ENCODE measurements around the gene PPP1R14B.

PPP1R14B gene

DNA sequence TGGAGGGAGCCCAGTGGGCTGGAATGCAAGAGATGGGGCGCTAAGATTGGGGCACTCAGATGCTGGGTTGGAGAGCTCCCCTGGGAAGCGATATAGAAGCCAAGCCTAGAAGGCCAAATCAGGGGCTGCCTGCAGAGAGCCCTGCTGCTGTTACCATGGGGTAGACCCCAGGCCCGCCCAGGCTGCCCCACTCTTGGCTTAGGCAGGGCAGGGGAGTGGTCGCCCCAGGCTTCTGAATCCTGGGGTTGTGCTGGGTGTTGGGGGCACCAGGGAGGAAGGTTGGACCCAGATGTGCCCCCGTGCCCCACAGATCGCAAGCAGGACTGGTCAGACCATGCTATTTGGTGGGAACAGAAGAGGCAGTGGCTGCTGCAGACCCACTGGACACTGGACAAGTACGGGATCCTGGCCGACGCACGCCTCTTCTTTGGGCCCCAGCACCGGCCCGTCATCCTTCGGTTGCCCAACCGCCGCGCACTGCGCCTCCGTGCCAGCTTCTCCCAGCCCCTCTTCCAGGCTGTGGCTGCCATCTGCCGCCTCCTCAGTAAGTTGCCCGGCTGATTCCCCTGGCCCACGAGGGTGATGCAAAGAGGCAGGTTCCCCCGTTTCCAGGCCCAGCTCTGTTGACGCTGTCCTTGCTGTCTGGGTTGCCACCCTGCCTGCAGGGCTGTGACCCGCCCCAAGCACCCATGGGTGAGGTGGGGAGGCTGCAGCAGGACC, 36.3 kb downstream of the PPP1R14B start:
- no peak for DNase-seq (ENCODE audit: low read depth in 2 of 2)

DNA sequence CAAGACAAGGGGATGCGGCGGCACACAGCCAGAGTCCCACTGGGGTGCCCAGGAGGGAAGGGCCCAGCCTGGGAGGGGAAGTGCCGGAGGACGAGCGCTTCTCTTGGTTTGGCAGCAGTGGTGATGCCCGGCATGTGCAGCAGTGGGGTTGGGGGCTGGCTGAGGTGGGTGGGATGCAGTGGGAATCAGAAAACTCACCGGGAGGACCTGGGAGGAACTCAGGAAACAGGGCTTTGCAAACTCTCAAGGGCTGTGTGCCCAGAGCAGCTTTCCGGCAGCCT, 37.2 kb downstream of the PPP1R14B start:
- no peak for DNase-seq (ENCODE audit: low read depth in 2 of 2)

DNA sequence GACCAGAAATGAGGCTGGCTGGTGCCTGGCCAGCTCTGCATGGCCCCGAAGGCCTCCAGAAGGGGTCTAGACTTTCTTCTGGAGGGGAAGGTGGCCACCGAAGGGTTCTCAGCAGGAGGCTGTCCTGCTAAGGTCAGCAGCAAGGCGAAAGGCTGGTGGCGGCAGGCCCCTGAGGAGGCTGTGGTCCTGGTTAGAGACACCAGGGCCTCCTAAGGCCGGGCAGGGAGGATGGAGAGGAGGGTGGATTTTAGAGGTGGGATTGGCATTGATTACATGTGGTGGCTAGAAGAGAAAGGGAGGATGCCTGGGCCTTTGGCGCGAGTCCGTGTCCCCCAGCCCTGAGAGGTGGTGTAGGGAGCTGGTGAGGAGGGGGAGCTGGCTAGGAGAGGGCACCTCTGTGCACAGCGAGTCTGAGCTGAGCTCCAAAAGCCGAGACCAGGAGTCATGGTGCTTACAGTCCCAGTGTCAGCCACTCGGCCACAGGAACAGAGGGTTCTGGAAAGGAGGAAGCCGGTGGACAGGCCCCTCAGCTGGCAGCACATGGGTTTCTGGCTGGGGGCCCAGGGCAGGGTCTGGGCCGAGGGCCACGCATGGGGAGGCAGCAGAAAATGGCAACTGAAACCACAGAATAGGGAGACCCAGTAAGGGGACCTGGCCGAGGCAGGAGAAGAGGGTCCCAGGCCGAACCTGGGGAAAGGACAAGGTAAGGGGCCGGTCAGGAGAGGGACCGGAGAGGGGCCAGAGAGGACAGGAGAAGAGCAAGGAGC, 37.8 kb downstream of the PPP1R14B start:
- no peak for DNase-seq (ENCODE audit: low read depth in 2 of 2)

DNA sequence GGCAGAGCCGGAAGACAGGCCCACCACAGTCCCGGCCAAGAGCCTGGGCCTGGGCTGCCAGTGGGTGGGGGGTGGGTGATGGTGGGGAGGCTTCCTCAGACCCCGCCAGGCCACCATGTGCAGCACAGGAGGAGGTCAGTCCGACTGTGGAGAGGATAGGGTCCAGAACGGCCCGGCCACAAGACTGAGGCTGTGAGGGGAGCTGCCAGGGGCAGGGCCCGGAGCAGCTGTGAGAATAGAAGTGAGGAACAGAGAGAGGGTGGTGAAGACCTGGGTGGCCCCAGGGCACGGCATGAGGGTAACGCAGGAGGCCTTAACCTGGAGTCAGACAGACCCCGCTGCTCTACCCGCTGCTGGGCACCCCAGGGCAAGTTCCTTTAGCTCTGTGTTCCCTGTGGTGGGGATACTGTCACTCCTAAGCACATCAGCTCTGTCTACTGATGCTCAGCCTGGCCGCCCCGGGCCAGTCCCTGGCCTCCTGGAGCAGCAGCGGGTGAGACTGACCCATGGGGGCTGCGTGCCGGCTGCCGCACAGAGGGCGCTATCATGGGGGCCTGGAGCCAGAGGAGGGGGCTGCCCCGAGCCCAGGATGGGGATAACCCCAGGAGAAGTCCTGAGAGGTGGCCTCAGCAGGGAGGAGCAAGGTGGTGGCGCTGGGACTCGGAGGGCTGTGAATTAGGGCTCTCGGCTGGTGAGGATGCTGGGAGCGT, 38.5 kb downstream of the PPP1R14B start:
- no peak for DNase-seq (ENCODE audit: low read depth in 2 of 2)

DNA sequence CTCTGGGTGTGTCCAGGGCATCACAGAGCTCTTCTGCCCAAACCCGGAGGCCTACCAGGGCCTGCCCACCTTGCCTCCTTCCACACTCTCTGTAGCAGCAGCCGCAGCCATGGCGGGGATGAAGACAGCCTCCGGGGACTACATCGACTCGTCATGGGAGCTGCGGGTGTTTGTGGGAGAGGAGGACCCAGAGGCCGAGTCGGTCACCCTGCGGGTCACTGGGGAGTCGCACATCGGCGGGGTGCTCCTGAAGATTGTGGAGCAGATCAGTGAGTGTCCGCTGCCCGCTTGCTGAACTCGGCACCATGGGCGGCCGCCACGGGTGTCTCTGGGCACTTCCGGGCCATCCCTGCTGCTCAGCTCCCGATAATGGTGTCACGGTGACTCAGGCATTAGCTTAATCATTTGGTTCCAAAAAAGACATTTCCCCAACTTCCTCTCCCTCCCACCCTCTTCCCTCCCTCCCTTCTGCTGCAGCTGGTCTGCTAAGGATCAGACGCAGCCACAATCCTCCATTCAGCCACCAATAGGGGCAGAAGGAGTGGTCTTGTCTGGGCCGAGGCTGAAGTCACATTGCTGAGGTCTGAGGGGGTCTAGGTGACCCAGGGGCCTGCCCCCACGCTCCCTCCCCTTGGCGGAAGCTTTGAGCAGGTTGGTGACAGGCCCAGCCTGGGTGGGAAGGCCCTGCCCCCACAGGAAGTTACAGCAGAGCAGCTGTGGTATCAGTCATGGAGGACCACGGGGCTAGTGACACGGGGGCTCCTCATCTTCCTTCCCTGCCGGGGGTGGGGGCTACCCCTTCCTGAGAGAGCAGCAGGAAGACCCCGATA, 39.3 kb downstream of the PPP1R14B start:
- DNase-seq (ENCODE audit: low read depth in 2 of 2), result peak in 1 of 2 donors; percentile 58

DNA sequence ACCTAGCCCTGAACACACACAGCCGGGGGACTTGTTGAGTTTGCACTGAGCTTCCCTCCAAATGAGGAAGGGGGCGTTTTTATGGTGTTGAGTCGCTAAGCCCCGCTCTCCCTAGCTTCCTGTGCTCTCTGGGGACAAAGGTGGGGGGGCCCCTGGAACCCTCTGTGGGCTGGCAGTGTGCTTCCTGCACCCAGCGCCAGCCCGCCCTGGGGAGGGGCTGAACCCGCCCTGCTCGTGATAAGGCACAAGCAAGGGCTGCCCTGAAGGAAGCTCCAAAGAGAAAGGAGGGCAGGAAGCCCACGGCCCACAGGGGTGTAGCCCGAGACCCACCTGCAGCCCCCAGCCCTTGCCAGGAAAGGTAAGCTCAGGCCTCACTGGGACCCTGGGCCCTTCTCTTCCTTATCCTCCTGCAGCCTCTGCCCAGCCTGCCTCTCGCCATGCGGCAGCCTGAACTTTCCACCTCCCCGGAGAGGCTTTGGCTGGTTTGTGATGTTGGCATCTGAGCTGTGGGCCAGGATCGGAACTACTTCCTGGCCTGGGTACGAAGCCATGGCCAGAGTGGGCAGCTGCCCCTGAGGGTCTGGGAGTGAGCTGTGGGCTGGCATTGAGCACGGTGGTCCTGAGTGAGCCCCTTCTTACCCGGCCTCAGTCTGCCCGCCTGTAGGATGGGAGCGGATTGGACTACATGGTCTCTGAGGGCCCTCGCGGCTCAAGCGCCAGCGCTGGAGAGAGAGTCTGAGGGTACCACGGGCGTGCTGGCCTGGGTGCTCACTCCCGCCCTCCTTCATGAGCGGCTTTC, 40.1 kb downstream of the PPP1R14B start, which contains the start of gene FERMT3:
Gene FERMT3, plus strand, starts transcription at position 265 of the 799 bp plus-strand sequence. CDS start 644 bp downstream, outside the sequence.
- DNase-seq (ENCODE audit: low read depth in 2 of 2), result peak in 1 of 2 donors; percentile 43

DNA sequence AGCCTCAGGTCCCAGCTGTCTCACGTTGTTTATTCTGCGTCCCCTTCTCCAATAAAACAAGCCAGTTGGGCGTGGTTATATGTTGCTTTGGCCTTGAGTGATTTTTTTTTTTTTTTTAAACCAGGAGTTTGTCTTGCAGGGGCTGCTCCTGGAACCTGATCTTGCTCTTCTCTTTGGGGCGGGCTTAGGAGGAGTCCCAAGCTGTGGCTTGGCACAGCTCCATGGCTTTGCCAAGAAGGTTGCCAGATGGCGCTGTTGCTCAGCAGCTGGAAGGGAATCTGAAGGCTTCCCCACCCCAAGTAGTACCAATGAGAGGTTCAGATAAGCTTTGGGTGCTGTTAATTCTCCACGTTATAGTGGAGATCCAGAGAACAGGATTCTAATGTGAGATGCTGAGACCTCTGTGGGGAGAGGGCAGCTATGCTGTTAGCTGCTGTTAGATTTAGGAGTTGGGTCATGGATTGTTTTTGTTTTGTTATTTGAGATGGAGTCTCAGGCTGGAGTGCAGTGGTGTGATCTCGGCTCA, 42.2 kb downstream of the PPP1R14B start:
- peak; percentile 58 to 71 for DNase-seq (ENCODE audit: low read depth in 2 of 2)

DNA sequence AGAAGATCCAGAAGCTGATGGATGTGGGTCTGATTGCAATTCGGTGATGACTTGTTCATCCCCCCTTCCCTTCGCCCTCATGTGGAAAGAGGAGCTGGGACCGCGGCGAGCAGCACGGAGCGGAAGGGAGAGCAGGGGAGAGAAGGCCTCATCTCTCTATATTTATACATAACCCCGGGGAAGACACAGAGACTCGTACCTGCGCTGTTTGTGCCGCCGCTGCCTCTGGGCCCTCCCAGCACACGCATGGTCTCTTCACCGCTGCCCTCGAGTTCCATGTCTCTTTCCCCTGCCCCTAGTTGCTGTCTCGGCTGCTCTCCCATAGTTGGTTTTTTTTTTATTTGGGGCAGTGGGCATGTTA, 42.7 kb downstream of the PPP1R14B start:
- DNase-seq (ENCODE audit: low read depth in 2 of 2), result no peak

DNA sequence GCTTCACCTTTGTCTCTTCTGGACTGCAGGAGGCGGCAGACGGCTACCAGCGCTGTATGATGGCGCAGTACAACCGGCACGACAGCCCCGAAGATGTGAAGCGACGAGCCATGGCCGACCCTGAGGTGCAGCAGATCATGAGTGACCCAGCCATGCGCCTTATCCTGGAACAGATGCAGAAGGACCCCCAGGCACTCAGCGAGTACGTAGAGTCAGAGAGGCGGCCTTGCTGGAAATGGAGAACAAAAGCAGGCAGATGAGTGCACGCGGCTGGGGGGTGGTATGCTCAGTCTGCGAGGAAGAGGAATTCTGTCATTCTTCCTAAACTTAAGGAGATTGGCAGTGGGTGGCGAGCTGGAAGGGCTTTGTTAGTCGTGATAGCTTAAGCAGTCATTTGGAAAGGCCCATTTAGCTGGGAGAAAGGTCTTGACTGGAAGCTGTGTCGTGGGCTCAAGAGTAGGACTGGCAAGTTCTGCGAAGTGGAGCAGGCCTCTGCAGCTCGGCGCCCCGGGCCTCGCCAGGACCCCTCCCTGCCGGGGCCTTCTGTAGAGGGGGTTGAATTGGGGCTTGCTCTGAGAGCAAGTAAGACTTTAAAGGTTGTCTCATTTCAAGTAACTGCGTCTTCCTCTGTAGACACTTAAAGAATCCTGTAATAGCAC, 43.2 kb downstream of the PPP1R14B start:
- DNase-seq (ENCODE audit: low read depth in 2 of 2), result no peak

DNA sequence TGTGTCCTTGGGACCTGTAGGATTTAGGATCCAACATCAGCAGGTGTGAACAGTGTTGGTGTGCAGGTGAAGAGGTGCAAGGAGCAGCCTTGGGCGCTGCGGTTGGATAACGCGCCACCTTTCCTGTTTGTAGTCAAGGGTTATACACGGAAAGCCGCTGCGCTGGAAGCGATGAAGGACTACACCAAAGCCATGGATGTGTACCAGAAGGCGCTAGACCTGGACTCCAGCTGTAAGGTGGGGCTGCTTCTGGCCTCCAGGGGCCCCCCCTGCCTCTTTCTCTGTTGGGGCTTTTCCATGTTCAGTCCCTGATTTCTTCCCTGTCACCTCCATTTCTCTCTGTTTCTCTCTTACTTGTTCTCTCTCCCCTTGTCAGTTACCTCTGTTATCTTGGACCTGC, 43.8 kb downstream of the PPP1R14B start:
- no peak for DNase-seq (ENCODE audit: low read depth in 2 of 2)

DNA sequence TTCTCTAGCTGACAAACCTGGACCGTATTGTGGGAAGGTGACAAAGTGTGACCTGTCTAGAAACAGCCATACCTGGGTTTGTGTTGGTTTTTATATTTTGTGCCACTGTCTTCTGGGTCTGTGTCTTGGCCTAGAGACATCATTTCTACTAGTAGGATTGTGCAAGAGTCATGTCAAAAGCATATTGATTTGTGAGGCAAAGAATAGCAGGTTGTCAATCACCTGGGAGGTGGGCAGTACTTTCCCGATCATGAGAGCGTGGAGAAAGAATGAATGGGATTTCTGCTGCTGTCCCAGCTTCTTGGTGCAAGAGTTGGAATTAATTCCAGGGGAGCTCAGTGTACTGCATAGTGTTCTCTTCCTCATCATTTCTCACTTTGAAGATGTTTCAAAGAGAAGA, 45.2 kb downstream of the PPP1R14B start:
- no peak for DNase-seq (ENCODE audit: low read depth in 2 of 2)

DNA sequence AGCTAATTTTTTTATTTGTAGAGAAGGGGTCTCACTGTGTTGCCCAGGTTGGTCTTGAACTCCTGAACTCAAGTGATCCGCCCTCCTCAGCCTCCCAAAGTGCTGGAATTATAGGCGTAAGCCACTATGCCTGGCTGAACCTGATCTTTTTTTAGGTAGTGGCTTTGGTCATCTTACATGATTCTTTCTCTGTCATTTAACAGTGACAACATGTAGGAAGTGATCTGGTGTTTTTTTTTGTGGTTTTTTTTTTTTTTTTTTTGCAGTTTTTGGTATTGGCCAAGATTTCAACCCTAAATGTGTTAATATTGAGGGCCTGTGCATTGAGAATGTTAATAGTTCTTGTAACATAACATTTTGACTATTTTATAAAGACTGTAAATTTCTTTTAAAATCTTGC, 48.2 kb downstream of the PPP1R14B start:
- no peak for DNase-seq (ENCODE audit: low read depth in 2 of 2)

DNA sequence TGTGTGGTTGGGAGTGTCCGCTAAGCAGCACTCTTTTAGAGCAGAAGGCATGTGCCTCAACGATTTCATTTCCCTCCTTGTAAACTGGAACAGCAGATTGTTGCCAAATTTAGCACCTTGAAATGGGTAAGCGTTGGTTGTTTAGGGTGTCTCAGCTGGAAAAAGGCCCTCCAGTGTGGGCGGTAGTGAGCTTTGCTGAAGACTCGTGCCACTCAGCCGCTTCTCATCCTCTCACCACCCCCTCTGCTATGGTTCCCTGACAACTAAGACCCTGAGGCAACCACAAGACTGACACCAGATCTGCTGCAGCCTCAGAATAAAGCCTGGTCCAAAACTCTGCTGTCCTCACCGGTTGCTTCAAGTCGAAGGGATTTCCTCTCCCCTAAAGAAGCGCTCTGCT, 50.1 kb downstream of the PPP1R14B start:
- DNase-seq (ENCODE audit: low read depth in 2 of 2), result no peak

All from stimulated activated CD8-positive, alpha-beta memory T cell treated with anti-CD3 and anti-CD28 coated beads, Interleukin-2, amount 100 ng/mL, for 1 hour (primary cell).